ENCODE measurements around the gene ADAMTSL1.

The ADAMTSL1 gene

DNA sequence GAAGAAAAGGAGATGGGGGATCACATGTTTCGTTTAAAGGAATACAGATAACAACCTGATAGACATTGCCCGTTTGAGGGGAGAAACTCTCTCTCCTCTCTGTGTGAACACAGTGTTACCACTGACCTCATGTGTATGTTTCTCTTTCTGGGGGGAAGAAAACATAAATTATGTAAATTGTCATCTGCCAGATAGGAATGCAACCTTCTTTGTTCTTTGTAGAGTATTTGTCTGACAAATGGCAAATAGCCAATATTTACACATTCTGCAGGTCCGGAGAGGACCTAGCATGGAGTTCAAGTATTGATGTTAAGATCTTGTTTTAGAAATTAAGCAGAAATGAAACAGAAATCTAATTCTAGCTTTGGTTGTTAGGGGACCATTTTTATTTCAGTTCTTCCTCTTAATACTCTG, 282.8 kb downstream of the ADAMTSL1 start:
- POLR2A ChIA-PET, result no interaction called here

DNA sequence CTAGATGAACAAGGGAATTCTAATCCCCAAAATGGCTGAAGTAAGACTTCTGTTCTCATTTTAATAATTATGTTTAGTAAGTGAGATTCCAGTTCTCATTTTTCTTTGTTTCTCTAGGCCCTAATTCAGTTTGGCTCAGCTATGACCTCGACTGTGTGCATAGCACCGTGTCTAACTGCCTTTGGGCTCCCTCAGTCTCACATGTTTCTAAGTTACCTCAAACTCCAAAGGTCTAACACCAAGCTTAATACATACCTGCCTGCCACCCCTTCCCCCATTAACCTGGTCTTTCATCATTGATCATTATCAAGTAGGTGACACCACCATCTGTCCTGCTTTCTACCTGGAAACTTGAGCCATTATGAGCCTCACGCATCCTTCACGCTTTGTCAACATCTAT, 285.9 kb downstream of the ADAMTSL1 start:
- ChIA-PET CTCF (no interaction called here), POLR2A (no interaction called here)
- no peak for DNase-seq (ENCODE audit: extremely low spot score)
- TF ChIP-seq ARNT (IDR thresholded peaks at IDR 0.05) (no peak), CTBP1 (IDR thresholded peaks at IDR 0.05; ENCODE audit: borderline replicate concordance) (no peak), NFRKB (IDR thresholded peaks at IDR 0.05) (no peak), ELF4 (IDR thresholded peaks at IDR 0.05) (no peak)
- TF ChIP-seq, protein P1, sequence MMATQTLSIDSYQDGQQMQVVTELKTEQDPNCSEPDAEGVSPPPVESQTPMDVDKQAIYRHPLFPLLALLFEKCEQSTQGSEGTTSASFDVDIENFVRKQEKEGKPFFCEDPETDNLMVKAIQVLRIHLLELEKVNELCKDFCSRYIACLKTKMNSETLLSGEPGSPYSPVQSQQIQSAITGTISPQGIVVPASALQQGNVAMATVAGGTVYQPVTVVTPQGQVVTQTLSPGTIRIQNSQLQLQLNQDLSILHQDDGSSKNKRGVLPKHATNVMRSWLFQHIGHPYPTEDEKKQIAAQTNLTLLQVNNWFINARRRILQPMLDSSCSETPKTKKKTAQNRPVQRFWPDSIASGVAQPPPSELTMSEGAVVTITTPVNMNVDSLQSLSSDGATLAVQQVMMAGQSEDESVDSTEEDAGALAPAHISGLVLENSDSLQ (IDR thresholded peaks at IDR 0.05), result no peak

More for the DNA sequence above, 282.8 kb downstream of the ADAMTSL1 start:
- TF ChIP-seq ARNT (IDR thresholded peaks at IDR 0.05), result no peak
- no peak for TF ChIP-seq FOXK2 (IDR thresholded peaks at IDR 0.05)
- no peak for TF ChIP-seq BHLHE40 (IDR thresholded peaks at IDR 0.05; ENCODE audit: borderline replicate concordance)
- no peak for TF ChIP-seq ELF4 (IDR thresholded peaks at IDR 0.05)
- TF ChIP-seq, protein P1 (IDR thresholded peaks at IDR 0.05), result no peak
- TF ChIP-seq LEF1 (IDR thresholded peaks at IDR 0.05; ENCODE audit: borderline replicate concordance), result no peak
- CTCF ChIA-PET, result no interaction called here
- no peak for DNase-seq (ENCODE audit: extremely low spot score)

DNA sequence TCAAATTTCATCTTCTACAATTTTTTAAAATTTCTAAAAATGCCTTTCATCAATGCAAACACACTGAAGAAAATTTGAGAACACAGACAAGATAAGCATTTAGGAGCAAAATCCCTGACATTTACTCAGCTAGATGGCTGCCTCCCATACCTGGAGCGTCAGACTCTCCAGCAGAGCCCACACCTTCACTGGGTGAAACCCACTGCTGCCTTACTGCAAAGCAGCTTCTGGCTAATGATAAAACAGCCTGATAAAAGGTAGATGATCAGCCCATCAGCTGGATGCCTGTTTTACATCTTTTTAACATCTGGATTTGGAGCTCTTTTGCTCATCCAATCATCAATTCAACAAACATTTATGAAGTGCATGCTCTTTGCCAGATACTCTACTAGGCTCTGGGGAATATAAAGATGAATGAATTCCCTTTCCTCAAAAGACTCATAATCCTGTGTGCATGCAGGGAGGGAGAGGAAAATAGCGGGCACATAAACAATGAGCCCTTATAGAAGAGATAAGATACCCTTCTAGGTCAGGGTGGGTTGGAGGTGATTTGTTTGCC, 287.9 kb downstream of the ADAMTSL1 start:
- no peak for TF ChIP-seq NFRKB (IDR thresholded peaks at IDR 0.05)
- no peak for TF ChIP-seq ARNT (IDR thresholded peaks at IDR 0.05)
- no peak for TF ChIP-seq HDGF (IDR thresholded peaks at IDR 0.05; ENCODE audit: borderline replicate concordance)
- TF ChIP-seq FOXK2 (IDR thresholded peaks at IDR 0.05), result no peak
- TF ChIP-seq, protein P1 (IDR thresholded peaks at IDR 0.05), result no peak
- no peak for TF ChIP-seq TARDBP (IDR thresholded peaks at IDR 0.05)
- TF ChIP-seq FOXM1 (IDR thresholded peaks at IDR 0.05; ENCODE audit: borderline replicate concordance), result no peak
- no peak for TF ChIP-seq LEF1 (IDR thresholded peaks at IDR 0.05; ENCODE audit: borderline replicate concordance)
- no peak for TF ChIP-seq SP1 (IDR thresholded peaks at IDR 0.05)
- no peak for TF ChIP-seq BHLHE40 (IDR thresholded peaks at IDR 0.05; ENCODE audit: borderline replicate concordance)
- no peak for TF ChIP-seq SUZ12 (IDR thresholded peaks at IDR 0.05)
- TF ChIP-seq ELF4 (IDR thresholded peaks at IDR 0.05), result no peak
- TF ChIP-seq ZNF384 (IDR thresholded peaks at IDR 0.05), result no peak
- no peak for TF ChIP-seq L3MBTL2 (conservative IDR thresholded peaks at IDR 0.05)
- no peak for TF ChIP-seq FOXA1 (IDR thresholded peaks at IDR 0.05)
- no peak for TF ChIP-seq CTBP1 (IDR thresholded peaks at IDR 0.05; ENCODE audit: borderline replicate concordance)
- ChIA-PET POLR2A (no interaction called here), CTCF (no interaction called here)
- no peak for DNase-seq (ENCODE audit: extremely low spot score)

DNA sequence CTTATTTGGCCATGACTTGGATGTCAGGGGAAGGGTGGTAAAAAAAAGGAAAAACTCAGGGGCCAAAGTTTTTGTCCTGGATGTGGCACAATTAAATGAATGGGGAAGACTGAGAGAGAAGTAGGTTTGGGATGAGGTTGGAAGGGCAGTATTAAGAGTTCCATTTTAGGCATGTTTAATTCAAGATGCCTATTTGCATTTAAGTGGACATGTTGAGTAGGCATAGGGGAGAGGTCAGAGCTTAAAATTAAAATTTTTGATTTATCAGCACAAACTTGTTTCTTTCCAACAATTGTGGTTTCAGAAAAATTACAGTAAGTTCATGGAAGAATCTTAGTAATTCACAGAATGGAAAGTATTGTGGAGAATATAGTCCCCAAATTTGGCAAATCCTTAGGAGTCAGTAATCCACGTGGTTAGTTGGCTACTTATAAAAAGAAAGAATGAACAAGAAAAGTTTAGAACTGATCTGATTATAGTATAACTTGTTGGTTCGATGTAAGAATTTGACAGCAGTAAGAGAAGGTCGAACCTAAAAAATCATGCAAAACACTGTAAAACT, 293.1 kb downstream of the ADAMTSL1 start:
- ChIA-PET CTCF (no interaction called here), POLR2A (no interaction called here)
- TF ChIP-seq SUZ12 (IDR thresholded peaks at IDR 0.05), result no peak
- no peak for TF ChIP-seq LEF1 (IDR thresholded peaks at IDR 0.05; ENCODE audit: borderline replicate concordance)
- TF ChIP-seq NFRKB (IDR thresholded peaks at IDR 0.05), result no peak
- no peak for TF ChIP-seq CTBP1 (IDR thresholded peaks at IDR 0.05; ENCODE audit: borderline replicate concordance)
- TF ChIP-seq TARDBP (IDR thresholded peaks at IDR 0.05), result no peak
- no peak for TF ChIP-seq FOXA1 (IDR thresholded peaks at IDR 0.05)
- no peak for TF ChIP-seq ELF4 (IDR thresholded peaks at IDR 0.05)
- TF ChIP-seq SP1 (IDR thresholded peaks at IDR 0.05), result no peak
- no peak for TF ChIP-seq FOXK2 (IDR thresholded peaks at IDR 0.05)
- DNase-seq (ENCODE audit: extremely low spot score), result no peak

DNA sequence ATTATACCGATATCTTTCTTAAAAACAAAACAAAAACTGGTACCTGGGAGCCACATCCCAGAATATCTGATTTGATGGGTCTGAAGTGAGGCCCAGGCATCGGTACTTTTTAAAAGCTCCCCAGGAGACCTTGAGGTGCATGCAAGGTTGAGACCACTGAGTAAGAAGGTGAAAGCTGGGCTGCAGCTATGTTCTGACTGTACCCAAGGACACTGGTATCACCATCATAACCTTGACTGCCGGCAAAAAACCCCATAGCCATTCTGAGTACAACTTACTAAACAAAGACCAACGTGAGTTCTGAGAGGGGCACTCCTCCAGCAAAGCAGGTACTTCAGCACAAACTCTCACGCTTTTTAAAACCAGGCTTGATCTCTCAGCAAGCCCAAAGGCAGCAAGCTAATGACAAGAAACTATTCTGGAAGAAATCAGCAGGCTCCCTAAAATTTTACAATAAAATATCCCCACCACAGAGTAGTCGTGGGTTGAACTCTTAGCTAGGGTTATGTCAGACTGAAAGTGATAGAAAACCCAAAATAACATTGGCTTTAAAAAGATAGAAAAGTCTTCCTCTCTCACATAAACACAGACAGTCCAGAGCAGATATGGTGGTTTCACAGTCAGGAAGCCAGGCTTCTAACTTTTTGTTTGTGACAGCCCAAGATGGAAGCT, 295.1 kb downstream of the ADAMTSL1 start:
- TF ChIP-seq LEF1 (IDR thresholded peaks at IDR 0.05; ENCODE audit: borderline replicate concordance), result no peak
- TF ChIP-seq L3MBTL2 (conservative IDR thresholded peaks at IDR 0.05), result no peak
- CTCF ChIA-PET, result interaction anchor here (0.6 kb wide), 1 partner anchor 211 kb away, joined by 3 read pairs; no protein-coding TSS in a partner anchor
- no peak for DNase-seq (ENCODE audit: extremely low spot score)
- POLR2A ChIA-PET, result no interaction called here

DNA sequence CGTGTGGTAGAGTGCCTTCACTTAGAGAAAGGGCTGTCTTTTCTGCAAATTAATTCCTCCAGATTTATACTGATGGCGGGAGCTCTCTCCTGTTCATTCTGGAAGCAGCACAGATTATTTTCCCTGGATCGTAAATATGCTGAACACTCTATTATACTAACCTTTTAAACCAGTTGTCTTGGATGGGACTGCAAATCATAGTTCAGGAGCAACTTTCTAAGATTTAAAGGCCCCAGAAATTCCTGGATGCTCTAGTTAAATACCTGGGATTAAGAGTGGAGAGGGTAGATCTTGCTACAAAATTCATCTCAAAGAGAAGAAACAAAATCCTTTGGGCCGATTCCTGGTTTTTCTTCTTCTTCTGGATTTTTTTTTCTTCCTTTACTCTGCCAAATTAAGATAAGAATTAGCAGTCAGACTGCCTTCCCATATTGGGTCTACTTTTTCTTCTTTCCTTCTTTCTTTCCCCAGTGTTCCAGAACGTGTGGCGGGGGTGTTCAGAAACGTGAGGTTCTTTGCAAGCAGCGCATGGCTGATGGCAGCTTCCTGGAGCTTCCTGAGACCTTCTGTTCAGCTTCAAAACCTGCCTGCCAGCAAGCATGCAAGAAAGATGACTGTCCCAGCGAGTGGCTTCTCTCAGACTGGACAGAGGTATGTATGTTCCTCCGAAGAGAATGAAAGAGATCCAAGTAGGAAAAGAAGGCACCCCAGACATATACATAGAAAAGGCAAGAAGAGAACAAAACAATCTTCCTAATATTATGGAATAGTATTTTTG, 296.4 kb downstream of the ADAMTSL1 start:
- POLR2A ChIA-PET, result no interaction called here
- TF ChIP-seq FOXM1 (IDR thresholded peaks at IDR 0.05; ENCODE audit: borderline replicate concordance) (no peak), FOXA1 (IDR thresholded peaks at IDR 0.05) (no peak), NFRKB (IDR thresholded peaks at IDR 0.05) (no peak), BHLHE40 (IDR thresholded peaks at IDR 0.05; ENCODE audit: borderline replicate concordance) (no peak), TARDBP (IDR thresholded peaks at IDR 0.05) (no peak), ZNF384 (IDR thresholded peaks at IDR 0.05) (no peak), ARNT (IDR thresholded peaks at IDR 0.05) (no peak), SP1 (IDR thresholded peaks at IDR 0.05) (no peak), L3MBTL2 (conservative IDR thresholded peaks at IDR 0.05) (no peak), LEF1 (IDR thresholded peaks at IDR 0.05; ENCODE audit: borderline replicate concordance) (no peak), FOXK2 (IDR thresholded peaks at IDR 0.05) (no peak), ELF4 (IDR thresholded peaks at IDR 0.05) (no peak), CTBP1 (IDR thresholded peaks at IDR 0.05; ENCODE audit: borderline replicate concordance) (no peak)
- no peak for DNase-seq (ENCODE audit: extremely low spot score)
- CTCF ChIA-PET, result no interaction called here

Measured in HEK293T (cell line).